GM12873 (cell line): ENCODE results near the gene PRKCI.

Source experiments
- CTCF ChIP-seq: IDR thresholded peaks from 2 replicates; pipeline ENCODE4 v1.5.1; 2012; ENCODE audit warnings: low read depth, mild to moderate bottlenecking, moderate library complexity, low read length, control low read depth; ENCODE audit not compliant: insufficient read depth; ENCODE audit errors: missing control alignments

The PRKCI gene

GRCh38 chr3:170207717-170208116, 14.5 kb upstream of the PRKCI start:
- TF ChIP-seq CTCF = no peak

GRCh38 chr3:170211668-170212067, 10.6 kb upstream of the PRKCI start:
- no peak for TF ChIP-seq CTCF

- no peak for TF ChIP-seq CTCF
Observed at GRCh38 chr3:170219850-170220249, 2.4 kb upstream of the PRKCI start.

DNA sequence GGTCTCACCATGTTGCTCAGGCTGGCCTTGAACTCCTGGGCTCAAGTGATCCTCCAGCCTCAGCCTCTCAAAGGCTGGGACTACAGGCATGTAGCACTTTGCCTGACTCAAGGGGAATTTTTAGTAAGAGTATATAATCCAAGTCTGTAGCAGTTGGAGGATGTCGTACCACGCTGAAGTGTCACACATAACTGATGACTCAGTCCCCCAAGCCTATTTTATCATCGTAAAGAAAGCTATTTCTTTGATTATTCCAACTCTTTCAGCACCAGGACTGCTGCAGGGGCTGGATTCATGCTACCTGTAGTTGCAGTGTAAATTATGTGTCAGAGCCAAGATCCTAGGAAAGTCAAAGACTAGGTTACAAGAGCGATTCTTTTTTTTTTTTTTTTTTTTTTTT, 1.4 kb upstream of the PRKCI start:
- TF ChIP-seq CTCF = no peak

GRCh38 chr3:170222647-170223541, 670 bp downstream of the PRKCI start:
- TF ChIP-seq CTCF = peak; percentile 31

DNA sequence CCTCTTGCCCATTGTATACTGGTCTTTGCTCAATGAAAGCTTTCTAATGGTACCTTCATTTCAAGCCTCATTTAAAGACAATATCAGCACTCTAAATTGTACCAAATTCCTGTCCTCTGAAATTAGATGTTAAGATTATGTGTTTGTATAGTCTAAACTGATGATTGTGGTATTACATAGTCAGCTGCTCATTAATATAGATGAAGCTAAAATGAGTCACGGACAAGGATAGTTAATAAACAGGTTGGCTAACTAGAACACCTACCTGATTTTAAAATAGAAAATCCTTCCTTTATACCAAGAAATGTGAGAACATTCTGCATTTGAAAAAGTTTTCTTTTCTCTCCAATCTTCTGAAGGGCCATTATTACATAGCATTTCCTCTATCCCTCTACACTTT, 2.9 kb downstream of the PRKCI start:
- no peak for TF ChIP-seq CTCF

DNA sequence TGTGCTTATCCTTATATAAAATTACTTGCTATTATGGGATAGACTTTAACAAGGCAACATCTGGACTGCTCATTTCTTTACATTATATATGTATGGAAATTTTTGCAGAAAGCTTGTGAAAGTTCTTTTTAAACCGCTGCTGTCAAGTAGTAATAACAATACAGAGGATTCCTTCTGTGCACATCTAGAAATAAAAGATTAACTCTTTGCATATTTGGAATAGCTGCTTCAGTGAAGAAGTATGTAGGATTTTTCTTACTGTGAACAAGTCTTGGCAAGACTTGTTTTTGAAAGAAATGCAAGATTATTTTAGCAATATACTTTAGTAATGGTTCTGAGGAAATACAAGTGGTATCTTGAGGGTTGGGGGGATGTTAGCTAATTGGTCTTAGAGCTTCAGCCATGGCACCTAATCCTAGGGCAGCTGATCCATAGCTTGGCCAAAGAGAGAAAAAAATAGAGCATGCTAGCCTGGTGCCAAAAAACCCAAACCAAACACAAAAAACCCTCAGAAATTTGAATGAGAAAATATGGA, 4.3 kb downstream of the PRKCI start:
- TF ChIP-seq CTCF = no peak
